Activated CD8-positive, alpha-beta T cell treated with anti-CD3 and anti-CD28 coated beads, Interleukin-2, amount 10 ng/mL, durations not matched to agents 7 days and 5 days (primary cell): Measurements from ENCODE around the gene TRIM42. TPM values are rescaled to one million over a fixed set of nuclear protein-coding genes. Genes with fewer than 3 reads are reported as not detected.

Experiments used
- ATAC-seq: fragments of 150-1000 bp; cut with Tn5 transposase; one replicate; pipeline ENCODE4 v1.10.0; 2021; ENCODE audit warnings: moderate library complexity
- CTCF ChIA-PET: fragments of 350-600 bp; sonication (Branson Sonifier 250); formaldehyde crosslinking; loops from one replicate; lab custom pipeline; 2021; ENCODE audit warnings: antibody characterized with exemption; lab: Charles Lee
- POLR2A ChIA-PET: fragments of 350-600 bp; sonication (Branson Sonifier 250); formaldehyde crosslinking; loops from one replicate; lab custom pipeline; 2021; ENCODE audit warnings: antibody characterized with exemption; lab: Charles Lee
- DNase-seq: peaks from one replicate; pipeline ENCODE4 v3.0.0-alpha.2; 2020
- H3K27ac Mint-ChIP-seq: one replicate; pipeline ENCODE4 v1.8.0; 2021; ENCODE audit warnings: mild to moderate bottlenecking, mixed read lengths
- H3K27me3 Mint-ChIP-seq: one replicate; pipeline ENCODE4 v1.8.0; 2021; ENCODE audit warnings: low read depth, mixed read lengths
- H3K36me3 Mint-ChIP-seq: one replicate; pipeline ENCODE4 v1.8.0; 2021; ENCODE audit warnings: low read depth, mixed read lengths
- H3K4me1 Mint-ChIP-seq: one replicate; pipeline ENCODE4 v1.8.0; 2021; ENCODE audit warnings: low read depth, mixed read lengths
- H3K4me3 Mint-ChIP-seq: one replicate; pipeline ENCODE4 v1.8.0; 2021; ENCODE audit warnings: mild to moderate bottlenecking, mixed read lengths
- H3K9me3 Mint-ChIP-seq: one replicate; pipeline ENCODE4 v1.8.0; 2022; ENCODE audit warnings: mixed read lengths; ENCODE audit not compliant: insufficient read depth
- total RNA-seq, 2 experiments: library from RNA; stranded (reverse); gene quantifications; one replicate each; pipeline ENCODE4 v1.2.3, GENCODE V29; 2021

TRIM42 gene
- total RNA-seq, 2 experiments from 2014 or later: not detected

DNA sequence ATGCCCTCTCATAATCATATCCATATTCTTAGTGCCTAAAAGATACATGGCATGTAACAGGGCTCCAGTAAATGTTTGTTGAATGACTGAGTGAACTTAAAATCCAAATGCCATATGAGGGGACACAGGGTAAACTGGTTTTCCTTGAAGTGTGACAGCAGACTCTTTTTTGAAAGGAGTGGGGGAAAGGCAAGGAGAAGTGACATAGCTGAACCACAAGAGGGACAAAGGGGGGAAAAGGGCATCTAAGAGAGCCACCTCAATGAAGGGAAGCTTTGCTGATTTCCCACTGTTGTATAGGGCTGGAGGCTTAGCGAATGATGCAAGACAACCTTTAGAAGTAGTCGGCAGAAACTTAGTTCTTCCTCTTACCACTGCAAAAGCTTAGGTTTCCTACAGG is 9.1 kb downstream of the TRIM42 start:
- Mint-ChIP-seq H3K36me3 (no peaks in the 10 kb centered on the region), H3K9me3 (no peaks in the 10 kb centered on the region), H3K4me1 (peaks cover 4% of the 10 kb centered on the region), H3K27ac (no peak overlapping the region), H3K4me3 (no peak overlapping the region), H3K27me3 (no peaks in the 10 kb centered on the region)
- ATAC-seq: no peak
- CTCF ChIA-PET: no interaction called here
- POLR2A ChIA-PET: no interaction called here
- DNase-seq: no peak

DNA sequence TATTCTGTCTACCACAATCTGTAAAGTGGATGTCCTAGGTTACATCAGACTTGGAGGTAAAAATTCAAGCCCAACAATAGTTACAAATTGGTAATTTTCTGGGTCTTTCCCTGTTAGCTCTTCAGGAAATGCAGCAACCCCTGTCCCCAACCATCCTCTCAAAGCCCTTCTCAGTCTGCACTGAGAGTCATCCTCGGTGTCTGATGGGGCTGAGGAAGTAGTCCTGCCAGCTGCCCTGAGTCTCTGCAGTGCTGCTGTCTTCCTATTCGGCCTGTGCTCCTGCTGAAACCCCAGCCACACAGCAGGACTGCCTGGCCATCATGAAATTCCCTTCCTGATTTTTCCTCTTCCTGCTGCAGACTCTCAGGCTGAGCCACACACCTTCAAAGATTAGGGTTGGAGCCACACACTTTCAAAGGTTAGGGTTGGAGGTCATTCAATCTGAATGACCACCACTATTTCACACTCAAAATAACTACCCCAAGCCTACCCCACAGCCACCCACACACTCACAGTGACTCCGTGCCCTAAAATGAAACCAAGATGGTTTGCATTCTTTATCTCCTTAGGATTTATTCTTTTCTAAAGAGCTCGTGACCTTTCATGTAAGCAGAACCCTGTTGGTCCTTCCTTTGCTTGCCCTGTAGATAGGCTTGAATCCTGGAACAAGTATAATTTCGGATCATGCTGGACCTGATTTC is 17.6 kb downstream of the TRIM42 start:
- ATAC-seq: no peak
- CTCF ChIA-PET: no interaction called here
- H3K27ac Mint-ChIP-seq: no peak overlapping the region
- DNase-seq: no peak
- H3K36me3 Mint-ChIP-seq: no peaks in the 10 kb centered on the region
- no peaks in the 10 kb centered on the region for H3K9me3 Mint-ChIP-seq
- H3K4me3 Mint-ChIP-seq: no peak overlapping the region
- H3K4me1 Mint-ChIP-seq: no peaks in the 10 kb centered on the region
- POLR2A ChIA-PET: no interaction called here
- peaks cover 2% of the 10 kb centered on the region for H3K27me3 Mint-ChIP-seq

DNA sequence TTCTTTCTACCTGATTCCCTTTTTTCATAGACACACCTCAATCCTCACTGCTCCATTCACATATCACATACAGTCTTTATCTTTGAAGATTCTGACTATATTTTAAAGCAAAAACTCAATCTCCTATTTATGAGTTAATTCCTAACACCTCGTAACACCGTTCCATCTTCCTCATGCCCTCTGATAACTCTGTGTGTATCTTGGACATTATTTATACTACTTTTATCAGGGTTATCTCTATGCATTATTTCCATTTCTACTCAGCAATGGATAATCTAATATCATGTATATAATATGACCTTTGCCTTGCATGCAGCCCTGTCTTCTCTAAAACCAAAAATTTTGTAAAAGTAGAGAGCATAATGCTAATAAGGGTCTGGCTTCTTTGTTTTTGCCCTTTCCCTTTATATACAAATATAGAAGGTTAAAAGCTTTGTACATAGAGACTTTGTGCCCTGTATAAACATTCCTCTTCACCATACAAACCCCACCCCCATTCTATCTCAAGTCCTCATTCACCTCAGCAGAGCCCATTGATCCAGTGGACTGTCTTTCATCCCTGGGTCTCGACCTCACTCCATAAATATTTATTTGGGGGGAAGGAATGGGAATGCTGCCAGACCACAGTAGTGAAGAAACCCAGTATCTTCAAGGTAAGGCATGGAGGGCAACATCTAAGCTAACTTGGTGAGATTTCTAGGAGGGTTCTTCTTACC is 21.8 kb downstream of the TRIM42 start:
- POLR2A ChIA-PET: interaction anchor here (1.4 kb wide), 1 partner anchor 11 kb away, joined by 3 read pairs; no protein-coding TSS in a partner anchor
- H3K27me3 Mint-ChIP-seq: peaks cover 2% of the 10 kb centered on the region
- H3K36me3 Mint-ChIP-seq: no peaks in the 10 kb centered on the region
- H3K4me1 Mint-ChIP-seq: no peaks in the 10 kb centered on the region
- DNase-seq (no peak), ATAC-seq (no peak)
- H3K4me3 Mint-ChIP-seq: no peak overlapping the region
- no peak overlapping the region for H3K27ac Mint-ChIP-seq
- H3K9me3 Mint-ChIP-seq: no peaks in the 10 kb centered on the region
- CTCF ChIA-PET: no interaction called here

GRCh38 chr3:140702281-140702680 is 24.4 kb downstream of the TRIM42 start:
- no peaks in the 10 kb centered on the region for H3K36me3 Mint-ChIP-seq
- DNase-seq: no peak
- ATAC-seq: no peak
- H3K4me3 Mint-ChIP-seq: no peak overlapping the region
- ChIA-PET POLR2A (no interaction called here), CTCF (no interaction called here)
- peaks cover 2% of the 10 kb centered on the region for H3K27me3 Mint-ChIP-seq
- no peaks in the 10 kb centered on the region for H3K9me3 Mint-ChIP-seq
- no peak overlapping the region for H3K27ac Mint-ChIP-seq
- no peaks in the 10 kb centered on the region for H3K4me1 Mint-ChIP-seq

GRCh38 chr3:140703496-140703895 is 25.6 kb downstream of the TRIM42 start:
- Mint-ChIP-seq H3K4me3 (no peak overlapping the region), H3K27ac (no peak overlapping the region), H3K36me3 (no peaks in the 10 kb centered on the region), H3K4me1 (no peaks in the 10 kb centered on the region), H3K27me3 (peaks cover 2% of the 10 kb centered on the region), H3K9me3 (no peaks in the 10 kb centered on the region)
- ATAC-seq (no peak), DNase-seq (no peak)
- POLR2A ChIA-PET: no interaction called here
- CTCF ChIA-PET: no interaction called here

GRCh38 chr3:140704733-140705132 is 26.9 kb downstream of the TRIM42 start:
- Mint-ChIP-seq H3K27ac (no peak overlapping the region), H3K27me3 (peaks cover 2% of the 10 kb centered on the region), H3K4me1 (no peaks in the 10 kb centered on the region), H3K9me3 (no peaks in the 10 kb centered on the region), H3K36me3 (no peaks in the 10 kb centered on the region), H3K4me3 (no peak overlapping the region)
- POLR2A ChIA-PET: no interaction called here
- DNase-seq (no peak), ATAC-seq (no peak)
- CTCF ChIA-PET: no interaction called here

GRCh38 chr3:140705954-140706353 is 28.1 kb downstream of the TRIM42 start:
- no peak overlapping the region for H3K27ac Mint-ChIP-seq
- no peaks in the 10 kb centered on the region for H3K36me3 Mint-ChIP-seq
- no peaks in the 10 kb centered on the region for H3K9me3 Mint-ChIP-seq
- no peak overlapping the region for H3K4me3 Mint-ChIP-seq
- CTCF ChIA-PET: no interaction called here
- DNase-seq (no peak), ATAC-seq (no peak)
- H3K27me3 Mint-ChIP-seq: no peaks in the 10 kb centered on the region
- POLR2A ChIA-PET: no interaction called here
- no peaks in the 10 kb centered on the region for H3K4me1 Mint-ChIP-seq

DNA sequence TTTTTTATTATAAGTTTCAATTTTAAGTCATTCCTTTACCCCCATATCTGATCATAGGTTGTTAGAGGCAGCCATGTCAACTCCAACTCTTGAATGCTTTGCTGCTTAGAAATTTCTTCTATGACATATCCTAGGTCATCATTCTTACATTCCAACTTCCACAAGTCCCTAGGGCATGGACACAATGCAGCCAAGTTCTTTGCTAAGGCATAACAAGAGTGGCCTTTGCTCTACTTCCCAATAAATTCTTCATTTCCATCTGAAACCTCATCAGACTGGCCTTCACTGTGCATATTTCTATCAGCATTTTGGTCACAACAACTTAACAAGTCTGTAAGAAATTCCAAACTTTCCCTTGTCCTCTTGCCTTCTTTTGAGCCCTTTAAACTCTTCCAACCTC is 28.5 kb downstream of the TRIM42 start:
- no peak for ATAC-seq

GRCh38 chr3:140708815-140709214 is 31.0 kb downstream of the TRIM42 start:
- Mint-ChIP-seq H3K4me1 (peaks cover 12% of the 10 kb centered on the region), H3K4me3 (no peak overlapping the region), H3K27me3 (peaks cover 3% of the 10 kb centered on the region), H3K9me3 (no peaks in the 10 kb centered on the region), H3K36me3 (no peaks in the 10 kb centered on the region), H3K27ac (no peak overlapping the region)
- DNase-seq (no peak), ATAC-seq (no peak)
- ChIA-PET CTCF (no interaction called here), POLR2A (no interaction called here)

More for the DNA sequence above, 28.5 kb downstream of the TRIM42 start:
- Mint-ChIP-seq H3K27ac (no peak overlapping the region), H3K4me3 (no peak overlapping the region), H3K36me3 (no peaks in the 10 kb centered on the region), H3K27me3 (no peaks in the 10 kb centered on the region), H3K4me1 (no peaks in the 10 kb centered on the region), H3K9me3 (no peaks in the 10 kb centered on the region)
- POLR2A ChIA-PET: no interaction called here
- no peak for DNase-seq
- CTCF ChIA-PET: no interaction called here

- ATAC-seq (no peak), DNase-seq (no peak)
- H3K4me1 Mint-ChIP-seq: peaks cover 14% of the 10 kb centered on the region
- H3K4me3 Mint-ChIP-seq: no peak overlapping the region
- no peak overlapping the region for H3K27ac Mint-ChIP-seq
- CTCF ChIA-PET: no interaction called here
- no peaks in the 10 kb centered on the region for H3K9me3 Mint-ChIP-seq
- POLR2A ChIA-PET: no interaction called here
- peaks cover 3% of the 10 kb centered on the region for H3K27me3 Mint-ChIP-seq
- H3K36me3 Mint-ChIP-seq: no peaks in the 10 kb centered on the region
These were observed 31.9 kb downstream of the TRIM42 start for GRCh38 chr3:140709751-140710150.

DNA sequence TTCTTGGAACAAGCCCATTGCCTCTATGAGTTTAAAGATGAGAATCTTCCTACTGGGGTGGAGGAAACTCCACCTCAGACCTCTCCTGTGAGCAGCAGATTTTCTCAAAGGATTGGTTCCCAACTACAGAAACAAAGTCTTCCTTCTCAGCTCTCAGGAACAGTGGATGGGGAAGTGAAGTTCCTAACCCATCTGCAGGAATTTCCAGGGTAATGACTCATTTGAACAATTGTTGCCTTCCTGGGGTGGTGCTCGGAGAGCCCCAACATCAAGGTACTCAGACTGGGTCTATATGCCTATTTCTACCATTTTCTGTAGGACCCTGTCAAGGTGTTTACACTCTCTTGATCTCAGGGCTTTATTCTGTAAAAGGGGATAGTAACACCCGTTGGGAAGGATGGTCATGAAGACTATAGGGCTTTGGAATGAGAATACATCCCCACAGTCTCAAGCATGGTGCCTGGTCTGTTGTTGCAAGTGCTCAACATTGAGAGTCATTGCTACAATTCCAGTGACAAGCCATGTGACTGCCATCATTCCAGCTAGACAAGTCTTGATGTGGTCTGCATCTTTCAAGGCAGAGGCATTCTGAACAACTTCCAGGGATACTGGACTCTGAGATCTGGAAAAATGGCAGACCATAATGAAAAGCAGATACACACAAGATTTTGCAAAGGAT is 33.0 kb downstream of the TRIM42 start:
- Mint-ChIP-seq H3K9me3 (no peaks in the 10 kb centered on the region), H3K27me3 (peaks cover 3% of the 10 kb centered on the region), H3K4me3 (no peak overlapping the region), H3K36me3 (no peaks in the 10 kb centered on the region), H3K4me1 (peaks cover 14% of the 10 kb centered on the region), H3K27ac (no peak overlapping the region)
- DNase-seq (no peak), ATAC-seq (no peak)
- POLR2A ChIA-PET: no interaction called here
- CTCF ChIA-PET: no interaction called here

DNA sequence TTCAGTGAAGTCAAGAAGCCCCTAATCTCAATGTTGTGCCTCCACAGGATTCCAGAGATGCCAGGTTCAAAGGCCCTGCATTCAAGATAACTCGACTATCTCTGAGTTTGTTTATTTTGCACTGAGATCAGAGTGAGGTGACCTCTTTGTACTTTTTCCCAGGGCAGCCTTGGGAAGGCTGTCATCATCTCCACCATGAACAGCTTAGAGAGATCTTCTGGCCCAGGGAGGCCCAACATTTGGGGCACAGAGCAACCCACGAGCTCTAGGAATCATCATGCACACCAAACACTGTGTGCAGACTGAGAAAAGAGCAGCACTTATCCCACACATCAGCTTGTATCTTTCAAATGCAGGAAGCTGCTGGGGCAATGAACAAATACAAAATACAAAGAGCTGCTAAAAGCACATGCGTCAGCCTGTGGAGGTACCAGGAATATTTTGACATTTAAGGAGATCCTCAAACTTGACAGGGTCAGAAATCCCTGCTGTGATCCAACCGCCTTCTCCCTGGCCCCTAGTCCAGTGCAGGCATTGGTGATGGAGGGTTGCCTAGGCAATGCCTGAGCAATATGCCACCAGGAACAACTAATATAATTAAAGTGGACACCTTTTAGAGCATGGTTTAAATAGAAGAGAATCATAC is 33.6 kb downstream of the TRIM42 start:
- peaks cover 3% of the 10 kb centered on the region for H3K27me3 Mint-ChIP-seq
- ATAC-seq (no peak), DNase-seq (no peak)
- no peak overlapping the region for H3K4me3 Mint-ChIP-seq
- no peaks in the 10 kb centered on the region for H3K36me3 Mint-ChIP-seq
- H3K9me3 Mint-ChIP-seq: no peaks in the 10 kb centered on the region
- H3K4me1 Mint-ChIP-seq: peaks cover 18% of the 10 kb centered on the region
- ChIA-PET POLR2A (interaction anchor here (0.5 kb wide), 1 partner anchor 103 kb away, joined by 4 read pairs; no protein-coding TSS in a partner anchor), CTCF (no interaction called here)
- H3K27ac Mint-ChIP-seq: no peak overlapping the region
